ENCODE data around the gene FARP1.
"Not testable (repeated sequence)": the region's sequence is repeated elsewhere in the genome, so short reads cannot be mapped to it uniquely, and the experiment has no call there.

Gene FARP1

GRCh38 chr13:98409281-98409680, 266.4 kb downstream of the FARP1 start:
- DNase-seq = no peak

DNA sequence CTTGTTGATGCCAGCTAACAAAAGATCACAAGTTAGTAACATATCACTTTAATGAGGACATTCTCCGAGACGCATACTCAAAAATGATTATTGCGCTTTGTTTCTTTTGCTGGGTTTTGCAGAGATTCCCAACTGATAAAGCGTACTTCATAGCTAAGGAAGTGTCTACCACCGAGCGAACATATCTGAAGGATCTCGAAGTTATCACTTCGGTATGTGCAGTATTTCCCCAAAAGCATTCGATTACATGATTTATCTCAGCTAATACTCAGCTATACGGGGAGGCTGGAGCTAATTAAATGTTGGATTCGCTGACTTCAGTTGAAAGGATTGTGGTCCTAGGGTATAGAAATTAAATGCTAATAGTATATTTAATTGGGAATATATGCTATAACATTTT, 267.7 kb downstream of the FARP1 start:
- no peak for DNase-seq

GRCh38 chr13:98411013-98411412, 268.1 kb downstream of the FARP1 start:
- DNase-seq = no peak

GRCh38 chr13:98411617-98412265, 268.8 kb downstream of the FARP1 start:
- no peak for DNase-seq

DNA sequence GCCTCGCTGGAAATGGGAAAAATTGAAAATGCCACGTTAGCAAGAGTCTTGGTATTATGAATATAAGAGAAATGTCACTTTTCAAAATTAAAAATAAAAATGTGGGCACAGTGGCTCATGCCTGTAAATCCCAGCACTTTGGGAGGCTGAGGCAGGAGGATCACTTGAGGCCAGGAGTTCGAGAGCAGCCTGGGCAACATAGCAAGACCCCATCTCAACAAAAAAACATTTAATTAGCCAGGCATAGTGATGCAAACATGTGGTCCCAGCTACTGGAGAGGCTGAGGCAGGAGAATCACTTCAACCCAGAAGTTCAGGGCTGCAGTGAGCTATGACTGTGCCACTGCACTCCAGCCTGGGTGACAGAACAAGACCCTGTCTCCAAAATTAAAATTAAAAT, 270.4 kb downstream of the FARP1 start:
- not testable (repeated sequence) for DNase-seq

DNA sequence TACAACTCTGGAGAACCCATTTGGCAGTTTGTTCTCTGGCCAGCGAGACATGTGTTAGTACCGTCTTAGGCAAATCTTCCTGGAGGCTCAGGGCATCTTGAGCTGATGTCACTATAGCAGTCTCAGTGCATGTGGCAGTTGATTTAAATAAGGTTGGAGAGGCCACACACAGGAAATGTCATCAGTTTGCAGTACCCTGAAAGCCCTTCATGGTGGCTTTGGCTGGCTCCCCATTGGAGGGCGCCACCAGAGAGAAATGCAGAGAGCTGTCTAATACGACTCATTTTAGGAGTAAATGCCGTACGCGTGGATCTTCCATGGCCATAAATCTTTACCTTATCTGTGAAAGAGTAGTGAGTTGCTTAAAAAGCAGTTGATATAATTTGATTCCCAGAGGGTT, 270.9 kb downstream of the FARP1 start:
- DNase-seq = no peak

DNA sequence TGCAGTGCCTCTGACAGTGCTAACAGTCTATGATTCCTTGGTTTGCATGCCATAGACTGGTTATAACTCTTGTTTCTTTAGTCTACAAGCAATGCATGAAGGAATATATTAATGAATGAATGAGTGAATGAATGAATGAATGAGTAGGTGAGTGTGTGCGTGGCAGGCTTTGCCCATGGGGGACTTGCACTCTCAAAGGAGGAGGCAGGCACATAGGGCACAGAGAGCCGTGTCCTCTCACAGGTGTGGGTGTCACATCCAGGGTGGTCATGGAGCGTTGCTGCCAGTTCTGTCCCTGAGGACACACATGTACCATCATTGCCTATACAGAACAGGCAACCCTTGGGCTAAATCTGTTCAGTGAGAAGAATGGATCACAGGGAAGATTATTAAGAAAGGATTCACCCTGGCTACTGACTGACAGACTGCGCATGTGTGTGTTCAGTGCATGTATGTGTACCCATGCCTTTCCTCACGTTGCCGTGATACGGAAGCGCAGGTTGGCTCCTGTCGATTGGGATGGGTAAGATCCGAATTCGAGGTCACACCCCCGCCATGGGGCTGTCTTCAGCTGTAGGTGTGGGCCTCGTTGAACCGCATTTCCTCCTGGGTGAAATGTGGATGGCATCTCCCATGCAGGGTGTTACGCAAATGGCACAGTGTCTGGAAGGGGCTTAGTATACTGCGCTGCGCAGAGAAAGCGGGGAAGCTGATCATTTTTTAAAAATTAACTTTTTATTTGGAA, 272.6 kb downstream of the FARP1 start:
- DNase-seq = no peak

DNA sequence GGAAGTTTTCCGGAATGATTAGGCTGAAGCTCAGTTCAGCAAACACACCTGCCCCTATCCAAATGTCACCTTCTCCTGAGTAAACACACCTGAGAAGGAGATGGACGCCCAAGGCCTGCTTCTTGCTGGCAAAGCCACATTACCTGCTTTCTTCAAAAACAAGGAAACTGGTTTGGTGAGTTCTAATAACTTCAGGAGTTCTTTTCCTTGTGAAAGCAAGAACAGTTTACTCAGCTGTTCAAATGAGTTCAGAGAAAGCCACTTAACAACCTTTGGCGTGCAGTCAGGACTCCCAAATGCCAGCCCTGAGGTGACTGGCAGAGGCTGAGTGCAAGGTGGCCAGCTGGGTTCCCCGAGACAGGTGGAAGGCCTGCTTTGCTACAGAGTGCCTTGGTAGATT, 273.5 kb downstream of the FARP1 start:
- DNase-seq = no peak

DNA sequence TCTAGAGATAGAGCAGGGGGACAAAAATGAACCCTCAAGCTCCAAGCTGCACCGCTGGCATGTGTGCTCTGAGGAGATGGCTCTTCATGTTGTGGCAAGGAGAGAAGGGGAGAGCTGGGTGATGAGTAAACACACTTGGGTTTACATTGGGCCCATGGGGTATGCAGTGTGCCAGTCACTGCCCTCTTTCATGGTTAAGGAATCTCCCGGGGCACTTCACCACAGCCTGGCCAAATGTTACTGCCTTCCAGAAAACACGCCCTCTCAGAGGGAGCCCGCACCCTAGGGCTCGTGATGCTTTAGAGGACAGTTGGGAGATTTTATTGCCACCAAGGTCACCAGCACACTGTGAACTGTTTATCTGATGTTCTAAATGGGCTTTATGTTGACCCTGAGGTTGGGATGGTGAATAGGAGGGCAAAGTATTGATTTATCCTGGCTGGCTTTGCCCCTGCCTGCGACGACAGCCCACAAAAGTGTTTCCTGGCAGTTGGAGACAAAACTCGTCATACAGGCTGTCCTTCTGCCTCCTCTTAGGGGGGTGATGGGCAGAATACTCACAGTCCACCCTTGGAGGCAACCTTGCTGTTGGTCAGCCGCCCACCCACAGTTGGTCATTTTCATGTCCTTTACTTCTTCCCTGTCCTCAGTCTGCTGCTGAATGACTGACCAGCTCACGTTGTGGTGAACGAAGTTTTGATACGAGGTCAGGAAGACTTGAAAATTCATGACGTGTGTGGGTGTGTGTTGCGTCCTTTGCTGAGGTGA, 277.1 kb downstream of the FARP1 start:
- DNase-seq = no peak

GRCh38 chr13:98420554-98421175, 277.8 kb downstream of the FARP1 start:
- no peak for DNase-seq

GRCh38 chr13:98422046-98422445, 279.2 kb downstream of the FARP1 start:
- no peak for DNase-seq

DNA sequence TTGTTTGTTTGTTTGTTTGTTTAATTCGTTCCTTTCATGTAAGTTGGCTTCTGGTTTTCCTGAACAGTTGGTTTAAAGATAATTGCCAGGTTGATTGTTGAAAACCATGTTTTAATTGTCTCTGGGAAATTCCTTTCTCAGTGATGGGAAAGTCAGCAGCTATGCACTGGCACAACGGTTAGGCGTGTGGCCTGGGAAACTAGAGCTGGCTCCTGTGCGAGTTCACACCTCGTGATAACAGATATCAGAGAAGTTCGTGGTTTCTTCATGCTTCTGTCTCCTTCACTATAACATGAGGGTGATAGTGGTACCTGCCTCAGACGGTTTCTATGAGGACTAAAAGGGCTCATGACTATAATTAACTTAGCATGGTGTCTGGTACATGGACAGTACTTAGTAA, 280.5 kb downstream of the FARP1 start:
- no peak for DNase-seq

- DNase-seq = no peak
Observed at GRCh38 chr13:98427331-98427995, 284.6 kb downstream of the FARP1 start.

DNA sequence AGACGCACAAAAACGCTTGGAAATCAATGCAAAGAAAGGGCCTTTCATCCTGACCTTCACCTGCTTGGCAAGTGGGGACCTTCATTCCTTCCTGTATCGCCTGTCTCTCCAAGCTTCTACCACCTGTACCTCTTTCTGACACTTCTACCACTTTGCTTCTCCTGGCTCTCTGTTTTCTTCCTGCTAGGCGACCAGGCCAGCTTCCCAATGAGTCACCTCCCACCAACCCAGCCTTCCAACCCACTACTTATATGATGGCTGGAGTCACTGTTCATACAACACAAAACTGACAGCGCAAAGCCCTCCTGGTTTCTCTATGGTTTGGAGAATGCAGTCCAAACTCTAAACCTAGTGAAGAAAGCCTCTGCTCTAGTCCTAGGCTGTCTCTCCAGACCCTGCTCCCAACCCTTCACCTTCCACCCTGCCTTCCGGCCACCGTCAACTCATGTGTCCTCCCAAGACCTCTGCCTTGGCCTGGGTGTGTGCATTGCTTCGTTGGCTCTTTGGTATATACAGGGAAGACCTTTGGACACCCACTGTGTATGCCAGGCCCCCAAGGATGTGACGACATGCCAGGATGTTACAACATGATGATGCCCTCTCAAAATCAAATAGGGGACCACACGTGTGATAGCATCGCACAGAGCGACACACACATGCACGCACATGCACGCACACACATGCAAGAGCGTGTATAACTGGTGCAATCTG, 285.5 kb downstream of the FARP1 start:
- no peak for DNase-seq

DNA sequence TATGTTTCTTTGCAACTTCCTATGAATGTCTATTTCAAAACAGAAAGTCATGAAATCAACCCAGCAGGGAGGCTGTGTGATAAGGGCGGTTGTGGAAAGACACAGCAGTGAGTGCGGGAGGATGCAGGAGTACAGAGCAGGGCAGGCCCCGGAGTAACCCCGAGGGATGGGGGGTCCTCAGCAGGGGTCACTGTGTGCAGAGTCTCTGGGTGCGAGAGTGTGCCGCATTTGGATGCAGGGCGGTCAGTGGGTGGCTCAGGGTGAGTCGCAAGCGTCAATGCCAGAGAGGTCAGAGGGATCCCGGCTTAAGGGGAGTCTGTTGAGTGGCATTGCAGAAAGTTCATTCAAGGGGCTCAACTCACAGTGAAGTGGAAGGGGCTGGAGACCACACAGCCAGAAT, 286.2 kb downstream of the FARP1 start:
- no peak for DNase-seq

DNA sequence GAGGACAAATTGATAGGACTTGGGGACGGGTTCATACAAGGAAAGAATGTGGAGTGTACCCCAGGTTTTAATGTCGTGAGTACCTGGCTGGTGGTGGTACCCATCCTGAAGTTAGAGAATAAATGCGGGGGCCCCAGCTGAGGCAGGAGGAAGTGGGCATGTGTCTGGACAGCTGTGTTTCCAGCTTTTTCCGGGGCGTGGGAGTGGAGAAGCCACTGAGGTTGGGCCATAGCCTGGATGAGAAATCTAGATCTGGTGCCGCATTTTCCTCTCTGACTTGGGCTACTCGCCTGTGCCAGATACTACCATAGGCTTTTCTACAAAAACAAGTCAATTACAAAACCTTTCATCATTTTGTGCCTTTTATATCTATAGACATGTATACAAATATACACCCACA, 286.6 kb downstream of the FARP1 start:
- no peak for DNase-seq

DNA sequence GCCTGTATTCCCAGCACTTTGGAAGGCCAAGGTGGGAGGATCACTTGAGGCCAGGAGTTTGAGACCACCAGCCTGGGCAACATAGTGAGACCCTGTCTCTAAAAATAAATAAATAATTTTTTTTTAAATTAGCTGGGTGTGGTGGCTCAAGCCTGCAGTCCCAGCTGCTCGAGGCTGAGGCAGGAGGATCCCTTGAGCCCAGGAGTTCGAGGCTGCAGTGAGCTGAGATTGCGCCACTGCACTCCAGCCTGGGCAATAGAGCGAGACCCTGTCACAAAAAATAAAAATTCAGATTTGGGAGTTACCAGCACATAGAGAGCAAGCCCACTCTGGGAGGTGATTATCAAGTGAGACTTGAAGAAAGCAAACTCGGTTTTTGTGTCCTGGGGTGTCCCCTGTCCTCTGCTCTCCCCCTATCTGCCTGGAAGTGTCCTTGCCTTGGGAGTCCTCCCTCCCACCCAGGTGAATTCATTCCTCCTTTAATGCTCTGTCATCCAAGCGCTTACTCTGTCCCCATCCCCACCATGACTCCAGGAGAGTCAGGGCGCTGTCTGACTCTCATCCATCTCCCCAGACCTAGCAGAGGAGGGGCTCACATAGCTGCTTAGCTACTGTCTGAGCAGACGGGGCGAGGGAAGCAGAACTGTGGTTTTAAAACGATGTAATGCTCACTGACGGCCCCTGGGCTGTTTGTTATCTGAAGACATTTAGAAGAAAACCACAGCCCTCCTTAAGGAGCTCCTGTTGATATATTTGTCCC, 287.3 kb downstream of the FARP1 start:
- no peak for DNase-seq

- DNase-seq = no peak
Observed at GRCh38 chr13:98432638-98433037, 289.7 kb downstream of the FARP1 start.

- no peak for DNase-seq
Observed at GRCh38 chr13:98433654-98434053, 290.8 kb downstream of the FARP1 start.

DNA sequence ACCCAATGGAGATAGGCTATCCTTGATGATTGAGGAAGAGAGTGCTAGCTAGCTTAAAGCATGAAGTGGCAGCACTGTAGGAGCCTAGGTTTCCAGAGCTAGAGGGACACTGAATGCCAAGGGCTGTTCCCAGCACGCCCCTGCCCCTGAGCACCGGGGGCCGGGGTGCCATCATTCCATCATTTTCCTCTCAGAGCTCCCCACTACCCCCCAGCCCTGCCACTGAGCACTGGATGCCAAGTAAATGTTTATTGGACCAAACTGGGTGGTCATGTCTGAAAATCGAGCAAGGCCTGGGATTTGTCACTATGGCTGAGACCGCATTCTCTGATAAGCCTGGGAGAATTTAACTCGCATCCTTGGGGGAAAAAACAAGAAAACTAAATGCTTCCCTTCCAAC, 291.2 kb downstream of the FARP1 start:
- no peak for DNase-seq

- DNase-seq = no peak
Observed at GRCh38 chr13:98435376-98435775, 292.5 kb downstream of the FARP1 start.
